Measurements from ENCODE around the gene SYT9. TPM values are rescaled to one million over a fixed set of nuclear protein-coding genes. Genes with fewer than 3 reads are reported as not detected.

SYT9 gene
- polyA plus RNA-seq, 3 donors: not detected

GRCh38 chr11:7511401-7511800, 259.7 kb downstream of the SYT9 start:
- Histone ChIP-seq H3K79me2 (ENCODE audit: insufficient read depth, low read length) (peaks cover 26% of the 10 kb centered on the region), H3K36me3 (replicated peaks in 1 of 2; ENCODE audit: control insufficient read depth in 1 of 2, insufficient read depth in 2 of 2, low read length in 2 of 2) (no peaks in the 10 kb centered on the region), H3K27ac (ENCODE audit: low read depth in 1 of 2, low read length in 2 of 2) (no peak overlapping the region), H3K9ac (ENCODE audit: insufficient read depth, low read length, poor library complexity, severe bottlenecking) (no peak overlapping the region), H3K9me3 (replicated peaks in 1 of 2; ENCODE audit: control insufficient read depth in 1 of 2, insufficient read depth in 1 of 2, low read length in 2 of 2) (no peaks in the 10 kb centered on the region), H3K4me1 (ENCODE audit: control insufficient read depth in 1 of 2, insufficient read depth in 2 of 2, low read length in 2 of 2) (peaks cover 42 to 51% of the 10 kb centered on the region in 2 donors), H3K27me3 (ENCODE audit: control insufficient read depth in 2 of 2, insufficient read depth in 2 of 2, low read length in 2 of 2) (no peaks in the 10 kb centered on the region), H3K4me2 (replicated peaks; ENCODE audit: extremely low read depth, low read length, poor library complexity, severe bottlenecking) (no peak overlapping the region), H2AFZ (ENCODE audit: insufficient read depth, low read depth, low read length, poor library complexity, severe bottlenecking) (no peak overlapping the region), H4K20me1 (ENCODE audit: insufficient read depth, low read length) (peaks cover 17% of the 10 kb centered on the region), H3K4me3 (replicated peaks in 1 of 3; ENCODE audit: low read depth in 2 of 3, low read length in 3 of 3) (no peak overlapping the region)
- Mint-ChIP-seq H3K27me3 (ENCODE audit: low read depth in 3 of 3) (peaks cover 0 to 7% (median 4%) of the 10 kb centered on the region in 3 donors), H3K9me3 (peaks cover 0 to 2% (median 0%) of the 10 kb centered on the region in 7 donors), H3K4me1 (peaks cover 44% of the 10 kb centered on the region), H3K4me3 (peak overlapping the region; percentile 36 to 93), H3K36me3 (peaks cover 2 to 23% of the 10 kb centered on the region in 2 donors), H3K27ac (peak overlapping the region in 2 of 7 donors; percentile 42 to 96)
- peak in 2 of 3 donors; percentile 19 to 46 for DNase-seq
- WGBS (ENCODE audit: insufficient coverage): 9% methylated on average over 5 of the region's 5 CpGs
- intact Hi-C loops (cut with micrococcal nuclease): loop anchor here (1.0 to 10.0 kb wide), 4 partner anchors 14 to 83 kb away; no protein-coding TSS in a partner anchor
- no peak for TF ChIP-seq CTCF (IDR thresholded peaks at IDR 0.05)

- H3K36me3 ChIP-seq (replicated peaks in 1 of 2; ENCODE audit: control insufficient read depth in 1 of 2, insufficient read depth in 2 of 2, low read length in 2 of 2): no peaks in the 10 kb centered on the region
- peaks cover 39% of the 10 kb centered on the region for H3K79me2 ChIP-seq (ENCODE audit: insufficient read depth, low read length)
- Mint-ChIP-seq H3K4me3 (peak overlapping the region; percentile 93), H3K9me3 (peaks cover 0 to 2% (median 0%) of the 10 kb centered on the region in 7 donors), H3K4me1 (peaks cover 56% of the 10 kb centered on the region), H3K27me3 (ENCODE audit: low read depth in 3 of 3) (peaks cover 0 to 7% (median 6%) of the 10 kb centered on the region in 3 donors), H3K27ac (peak overlapping the region; percentile 95 to 98 (median 97)), H3K36me3 (peaks cover 1 to 29% of the 10 kb centered on the region in 2 donors)
- peak overlapping the region; percentile 79 for H3K4me2 ChIP-seq (replicated peaks; ENCODE audit: extremely low read depth, low read length, poor library complexity, severe bottlenecking)
- peak overlapping the region; percentile 86 to 95 (median 92) for H3K4me3 ChIP-seq (replicated peaks in 1 of 3; ENCODE audit: low read depth in 2 of 3, low read length in 3 of 3)
- intact Hi-C loops (cut with micrococcal nuclease): loop anchor here (10.0 kb wide), 3 partner anchors 62 to 82 kb away; no protein-coding TSS in a partner anchor
- 1% methylated on average over 18 of the region's 18 CpGs for whole genome bisulfite sequencing (ENCODE audit: insufficient coverage)
- H3K9ac ChIP-seq (ENCODE audit: insufficient read depth, low read length, poor library complexity, severe bottlenecking): peak overlapping the region; percentile 89
- peak overlapping the region; percentile 91 to 98 for H3K27ac ChIP-seq (ENCODE audit: low read depth in 1 of 2, low read length in 2 of 2)
- peak overlapping the region; percentile 88 for H2AFZ ChIP-seq (ENCODE audit: insufficient read depth, low read depth, low read length, poor library complexity, severe bottlenecking)
- H3K27me3 ChIP-seq (ENCODE audit: control insufficient read depth in 2 of 2, insufficient read depth in 2 of 2, low read length in 2 of 2): no peaks in the 10 kb centered on the region
- TF ChIP-seq CTCF (IDR thresholded peaks at IDR 0.05): no peak
- no peaks in the 10 kb centered on the region for H3K9me3 ChIP-seq (replicated peaks in 1 of 2; ENCODE audit: control insufficient read depth in 1 of 2, insufficient read depth in 1 of 2, low read length in 2 of 2)
- DNase-seq: peak; percentile 86 to 92 (median 89)
- H3K4me1 ChIP-seq (ENCODE audit: control insufficient read depth in 1 of 2, insufficient read depth in 2 of 2, low read length in 2 of 2): peaks cover 51 to 60% of the 10 kb centered on the region in 2 donors
- H4K20me1 ChIP-seq (ENCODE audit: insufficient read depth, low read length): peaks cover 30% of the 10 kb centered on the region
These were observed 261.0 kb downstream of the SYT9 start for GRCh38 chr11:7512525-7513233.
